NCI-H1930 (cell line): ENCODE measurements around the gene SEMA3D.

Source experiments
- DNase-seq, 2 experiments: peaks; one replicate each; lab custom pipeline; 2025; lab: John Stamatoyannopoulos, UW

The SEMA3D gene

GRCh38 chr7:85186521-85187241 lies at the start of gene SEMA3D:
Gene SEMA3D, minus strand, starts transcription at chr7:85187056. Its CDS starts 65,165 bp downstream, at chr7:85121891.
- peak in 1 of 2 experiments; percentile 23 for DNase-seq

- DNase-seq: no peak
Measured at GRCh38 chr7:85234730-85235129, 47.9 kb upstream of the SEMA3D start.

- DNase-seq: no peak
Measured at GRCh38 chr7:85232068-85232467, 45.2 kb upstream of the SEMA3D start.

DNA sequence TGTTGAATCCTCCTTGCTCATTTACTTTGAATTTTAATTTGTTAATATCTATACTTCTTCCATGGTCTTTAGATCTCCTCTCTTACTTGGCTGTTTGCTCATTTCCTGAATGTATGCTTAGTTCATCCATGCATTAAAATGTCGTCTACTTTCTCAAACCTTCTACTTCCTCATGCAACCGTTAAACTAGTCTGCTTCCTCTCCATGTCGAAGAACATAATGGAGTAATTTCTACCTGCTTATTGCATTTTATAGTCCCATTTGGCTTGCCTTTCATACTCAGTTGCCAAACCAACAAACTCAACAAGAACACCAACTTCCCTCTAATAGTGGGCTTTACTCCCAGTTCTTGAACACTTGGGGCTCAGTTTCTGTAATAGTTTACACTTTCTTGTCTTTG lies 43.8 kb upstream of the SEMA3D start:
- no peak for DNase-seq

GRCh38 chr7:85229544-85229943 lies 42.7 kb upstream of the SEMA3D start:
- DNase-seq: no peak

DNA sequence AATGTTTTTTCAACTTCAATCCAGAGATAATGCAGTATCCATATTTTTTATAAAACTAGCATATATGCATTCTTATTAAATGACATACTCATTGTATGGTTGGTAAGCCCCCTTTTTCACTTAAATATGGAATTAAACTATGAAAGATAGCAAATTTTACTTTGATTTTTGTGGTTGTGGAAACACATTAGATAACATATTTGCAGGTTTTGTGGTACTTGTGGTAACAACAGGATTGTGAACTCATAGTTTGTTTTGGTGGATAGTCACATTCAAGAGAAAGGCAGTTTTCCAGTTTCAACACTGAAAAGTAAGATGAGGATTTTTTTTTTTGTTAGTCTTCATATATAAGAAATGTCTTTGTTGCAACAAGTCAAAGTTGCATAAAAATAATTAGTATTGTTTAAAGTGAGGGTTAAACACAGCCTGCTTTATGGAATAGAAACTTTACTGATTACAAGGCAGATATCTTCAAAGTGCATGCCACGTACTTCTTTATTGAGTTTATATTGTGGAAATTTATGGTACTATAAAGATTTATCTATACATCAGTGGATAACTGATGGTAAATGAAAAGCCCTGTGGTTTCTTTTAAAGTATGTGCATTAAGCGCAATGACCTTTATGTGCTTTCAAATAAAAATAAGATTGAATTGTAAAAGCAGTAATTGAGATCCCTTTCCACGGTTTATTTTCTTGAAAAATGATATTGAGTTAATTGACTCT lies 39.7 kb upstream of the SEMA3D start:
- no peak for DNase-seq

DNA sequence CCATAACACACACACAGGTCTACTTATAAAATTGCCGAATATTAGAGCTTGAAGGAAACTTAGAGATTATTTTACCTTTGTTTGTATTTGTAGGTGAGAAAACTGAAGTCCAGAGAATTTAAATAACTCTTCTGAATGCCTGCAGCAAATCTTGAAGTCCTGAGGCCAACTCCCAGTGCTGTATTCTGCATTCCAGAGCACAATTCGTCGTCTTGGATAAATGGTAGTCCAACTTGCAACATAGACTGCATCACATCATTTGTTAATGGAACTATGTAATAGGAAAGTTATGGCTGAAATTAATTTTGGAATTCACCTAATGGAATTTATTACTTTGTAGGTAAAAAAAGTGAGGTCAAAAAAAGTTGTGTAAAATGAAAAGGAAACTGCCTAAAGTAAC lies 37.3 kb upstream of the SEMA3D start:
- DNase-seq: no peak

GRCh38 chr7:85222522-85222921 lies 35.7 kb upstream of the SEMA3D start:
- DNase-seq: no peak

DNA sequence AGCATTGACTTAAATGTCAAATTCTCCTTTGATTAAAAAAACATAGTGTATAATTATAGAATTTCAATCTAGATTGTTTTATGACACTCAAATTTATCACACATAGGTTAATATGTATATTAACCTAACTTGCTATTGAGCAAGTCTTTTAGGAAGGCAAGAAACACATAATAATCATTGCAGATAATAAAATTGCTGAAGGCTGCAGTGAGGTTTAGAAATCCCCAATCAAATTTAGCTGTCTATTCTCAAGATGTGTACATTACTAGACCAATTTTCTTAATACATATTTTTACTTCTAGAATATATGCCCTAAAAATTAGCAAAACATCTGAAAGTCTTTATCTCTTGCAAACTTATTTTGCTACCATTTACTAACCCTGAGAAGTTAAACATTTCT lies 34.9 kb upstream of the SEMA3D start:
- no peak for DNase-seq

DNA sequence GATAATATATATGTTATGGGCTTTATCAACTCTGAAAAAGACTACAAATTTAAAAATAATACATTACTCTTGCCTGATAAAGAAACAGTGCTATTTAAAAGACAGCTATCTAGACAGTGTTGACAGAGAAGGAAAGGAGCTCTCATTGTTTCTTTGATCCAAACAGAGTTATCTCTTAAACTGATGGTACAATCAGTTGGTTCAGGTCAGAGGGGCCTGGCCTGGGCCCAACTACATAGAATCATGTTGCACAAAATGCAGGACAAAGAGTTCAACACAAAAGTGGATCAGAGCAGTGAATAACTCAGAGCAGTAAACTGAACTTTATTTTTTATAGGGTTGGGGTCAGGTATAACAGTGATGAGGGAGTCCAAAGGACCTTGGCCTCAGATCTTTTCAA lies 33.8 kb upstream of the SEMA3D start:
- no peak for DNase-seq

GRCh38 chr7:85220023-85220422 lies 33.2 kb upstream of the SEMA3D start:
- no peak for DNase-seq

GRCh38 chr7:85217085-85217484 lies 30.2 kb upstream of the SEMA3D start:
- DNase-seq: no peak

DNA sequence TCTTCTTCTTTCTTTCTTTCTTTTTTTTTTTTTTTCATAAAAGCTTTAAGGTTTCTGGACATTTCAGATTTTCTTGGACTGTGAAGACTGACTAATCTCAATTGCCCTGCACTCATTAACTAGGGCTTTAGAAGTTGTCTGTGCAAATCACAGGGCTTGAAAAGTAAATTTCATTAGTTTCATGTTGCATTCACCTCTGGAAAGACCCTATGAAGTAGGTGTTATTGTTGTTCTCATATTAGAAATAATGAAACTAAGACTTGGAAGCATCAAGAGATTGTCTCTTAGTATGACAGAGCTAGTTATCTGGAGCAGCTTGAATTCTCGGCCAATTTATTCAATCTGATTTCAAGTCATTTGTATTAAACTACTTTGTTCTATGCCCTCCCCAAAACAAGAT lies 28.2 kb upstream of the SEMA3D start:
- no peak for DNase-seq

GRCh38 chr7:85213500-85213899 lies 26.6 kb upstream of the SEMA3D start:
- no peak for DNase-seq

GRCh38 chr7:85205754-85206153 lies 18.9 kb upstream of the SEMA3D start:
- DNase-seq: no peak

GRCh38 chr7:85204496-85204895 lies 17.6 kb upstream of the SEMA3D start:
- DNase-seq: no peak

GRCh38 chr7:85204061-85204460 lies 17.2 kb upstream of the SEMA3D start:
- no peak for DNase-seq

- DNase-seq: no peak
Measured at GRCh38 chr7:85201209-85201608, 14.4 kb upstream of the SEMA3D start.

DNA sequence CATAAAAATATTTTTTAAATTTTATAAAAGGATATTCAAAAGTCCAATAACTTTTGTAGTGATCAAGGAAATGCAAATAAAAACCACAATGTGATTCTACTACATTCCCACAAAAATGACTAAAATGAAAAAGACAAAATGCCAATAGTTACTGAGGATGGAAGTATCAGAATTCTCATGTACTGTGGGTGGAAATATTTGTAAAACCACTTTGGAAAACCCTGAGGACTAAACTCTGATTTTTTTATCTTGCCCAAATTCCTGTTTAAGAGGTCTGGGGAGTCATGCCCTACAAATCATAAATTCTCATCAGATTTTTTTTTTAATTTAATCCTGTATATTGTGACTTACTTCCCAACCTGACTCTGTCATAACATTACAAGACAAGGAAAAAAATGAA lies 9.8 kb upstream of the SEMA3D start:
- no peak for DNase-seq

DNA sequence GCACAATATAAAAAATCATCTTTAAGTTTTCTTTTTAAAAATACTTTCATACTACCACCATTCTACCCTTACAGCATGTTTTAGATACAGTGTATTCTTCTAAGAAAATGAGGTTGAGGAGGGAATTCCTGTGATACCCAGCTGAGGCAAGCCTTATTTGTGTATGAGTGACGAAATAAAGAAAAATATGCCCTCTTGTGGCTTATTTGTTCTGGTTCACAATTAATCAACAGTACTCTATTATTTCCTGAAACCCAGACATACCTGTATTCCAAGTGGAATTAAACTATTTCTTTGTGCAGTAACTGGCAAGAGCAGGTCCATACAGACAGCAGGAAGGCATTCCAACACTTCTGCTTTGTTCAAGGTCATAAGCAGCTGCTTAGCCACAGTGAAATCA lies 4.5 kb upstream of the SEMA3D start:
- peak in 1 of 2 experiments; percentile 16 for DNase-seq

- no peak for DNase-seq
Measured at GRCh38 chr7:85186083-85186520, 754 bp downstream of the SEMA3D start.

- DNase-seq: no peak
Measured at GRCh38 chr7:85185424-85186082, 1.3 kb downstream of the SEMA3D start.
